ENCODE results near the gene EIF4G3.

DNA sequence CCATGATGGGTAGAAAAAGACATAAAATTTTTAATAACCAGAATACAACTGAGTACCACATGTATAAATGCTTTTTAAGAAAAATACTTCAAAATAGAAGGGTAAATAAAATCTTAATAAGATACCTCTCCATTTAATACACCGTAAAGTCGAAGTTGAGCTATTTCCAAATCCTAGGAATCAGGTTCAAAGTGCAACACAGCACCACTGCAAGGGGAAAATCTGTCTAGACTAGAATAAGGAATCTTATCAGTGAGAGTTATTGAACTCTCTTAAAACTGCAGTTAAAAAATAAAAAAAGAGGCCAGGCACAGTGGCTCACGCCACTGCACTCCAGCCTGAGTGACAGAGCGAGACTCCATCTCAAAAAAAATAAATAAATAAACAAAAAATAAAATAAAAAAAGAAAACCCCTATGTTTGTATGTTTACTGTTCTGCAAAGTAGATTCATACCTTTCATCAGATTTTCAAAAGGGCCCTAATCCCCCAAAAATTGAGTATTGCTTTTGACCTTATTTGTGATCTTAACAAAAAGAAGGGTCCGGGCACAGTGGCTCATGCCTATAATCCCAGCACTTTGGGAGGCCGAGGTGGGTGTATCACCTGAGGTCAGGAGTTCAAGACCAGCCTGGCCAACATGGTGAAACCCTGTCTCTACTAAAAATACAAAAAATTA, 109.0 kb downstream of the EIF4G3 start:
- TF ChIP-seq, protein P1, sequence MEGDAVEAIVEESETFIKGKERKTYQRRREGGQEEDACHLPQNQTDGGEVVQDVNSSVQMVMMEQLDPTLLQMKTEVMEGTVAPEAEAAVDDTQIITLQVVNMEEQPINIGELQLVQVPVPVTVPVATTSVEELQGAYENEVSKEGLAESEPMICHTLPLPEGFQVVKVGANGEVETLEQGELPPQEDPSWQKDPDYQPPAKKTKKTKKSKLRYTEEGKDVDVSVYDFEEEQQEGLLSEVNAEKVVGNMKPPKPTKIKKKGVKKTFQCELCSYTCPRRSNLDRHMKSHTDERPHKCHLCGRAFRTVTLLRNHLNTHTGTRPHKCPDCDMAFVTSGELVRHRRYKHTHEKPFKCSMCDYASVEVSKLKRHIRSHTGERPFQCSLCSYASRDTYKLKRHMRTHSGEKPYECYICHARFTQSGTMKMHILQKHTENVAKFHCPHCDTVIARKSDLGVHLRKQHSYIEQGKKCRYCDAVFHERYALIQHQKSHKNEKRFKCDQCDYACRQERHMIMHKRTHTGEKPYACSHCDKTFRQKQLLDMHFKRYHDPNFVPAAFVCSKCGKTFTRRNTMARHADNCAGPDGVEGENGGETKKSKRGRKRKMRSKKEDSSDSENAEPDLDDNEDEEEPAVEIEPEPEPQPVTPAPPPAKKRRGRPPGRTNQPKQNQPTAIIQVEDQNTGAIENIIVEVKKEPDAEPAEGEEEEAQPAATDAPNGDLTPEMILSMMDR (IDR thresholded peaks at IDR 0.05 in 8 of 11, conservative IDR thresholded peaks at IDR 0.05 in 3 of 11): no peak
- TF ChIP-seq POLR2AphosphoS5 (IDR thresholded peaks at IDR 0.05): no peak

Data from spleen (tissue), 7 donors.